NCI-H128 (cell line): ENCODE results near the gene MEMO1.
"Not testable (repeated sequence)": the region's sequence is repeated elsewhere in the genome, so short reads cannot be mapped to it uniquely, and the experiment has no call there.

Experiments used
- DNase-seq: peaks from one replicate; lab custom pipeline; 2025; ENCODE audit not compliant: unreplicated experiment; lab: John Stamatoyannopoulos, UW

The MEMO1 gene

GRCh38 chr2:32010670-32011484 is at the start of gene MEMO1:
Gene MEMO1 (minus strand): TSS chr2:32011008. CDS start chr2:32010247, 761 bp downstream.
- peak; percentile 82 for DNase-seq

- DNase-seq = no peak
These were observed 49.5 kb upstream of the MEMO1 start for GRCh38 chr2:32060266-32060665.

GRCh38 chr2:32058130-32058529 is 47.3 kb upstream of the MEMO1 start:
- no peak for DNase-seq

GRCh38 chr2:32054583-32054982 is 43.8 kb upstream of the MEMO1 start:
- DNase-seq = not testable (repeated sequence)

GRCh38 chr2:32051836-32052439 is 41.1 kb upstream of the MEMO1 start:
- DNase-seq = no peak

GRCh38 chr2:32043561-32043960 is 32.8 kb upstream of the MEMO1 start:
- DNase-seq = no peak

- peak; percentile 68 for DNase-seq
These were observed 28.8 kb upstream of the MEMO1 start, which contains the start of gene DPY30 for GRCh38 chr2:32039447-32040219. Gene DPY30 (minus strand): TSS chr2:32039805. CDS start chr2:32039456, 349 bp downstream.

- DNase-seq = not testable (repeated sequence)
These were observed 23.5 kb upstream of the MEMO1 start for GRCh38 chr2:32034198-32034887.

- not testable (repeated sequence) for DNase-seq
These were observed 8.1 kb upstream of the MEMO1 start for GRCh38 chr2:32018789-32019482.

GRCh38 chr2:32012872-32013271 is 2.1 kb upstream of the MEMO1 start:
- no peak for DNase-seq

- DNase-seq = no peak
These were observed 715 bp upstream of the MEMO1 start for GRCh38 chr2:32011485-32011960.

GRCh38 chr2:32010280-32010669 is 533 bp downstream of the MEMO1 start:
- not testable (repeated sequence) for DNase-seq

GRCh38 chr2:32009516-32010256 is 1.1 kb downstream of the MEMO1 start:
- DNase-seq = no peak

- DNase-seq = no peak
These were observed 1.8 kb downstream of the MEMO1 start for GRCh38 chr2:32008805-32009515.

- DNase-seq = no peak
These were observed 3.8 kb downstream of the MEMO1 start for GRCh38 chr2:32007121-32007391.

- no peak for DNase-seq
These were observed 5.3 kb downstream of the MEMO1 start for GRCh38 chr2:32005371-32005976.

GRCh38 chr2:32003791-32004190 is 7.0 kb downstream of the MEMO1 start:
- DNase-seq = no peak

- DNase-seq = no peak
These were observed 8.4 kb downstream of the MEMO1 start for GRCh38 chr2:32002406-32002805.

GRCh38 chr2:31999438-31999837 is 11.4 kb downstream of the MEMO1 start:
- DNase-seq = no peak
